HG02885 (cell line): ENCODE measurements around the gene STK33.
A peak's percentile ranks its signal among the peaks of the same experiment; 100 is the strongest.

Experiments used
- ATAC-seq: cut with Tn5 transposase; IDR thresholded peaks from one replicate; pipeline ENCODE4 v1.9.1; 2021; ENCODE audit warnings: mild to moderate bottlenecking; ENCODE audit not compliant: unreplicated experiment, poor library complexity

STK33 gene

GRCh38 chr11:8604078-8604723 lies 10.2 kb upstream of the STK33 start:
- peak; percentile 79 for ATAC-seq

GRCh38 chr11:8603696-8604077 lies 9.7 kb upstream of the STK33 start:
- ATAC-seq, result no peak

GRCh38 chr11:8601376-8602133 lies 7.5 kb upstream of the STK33 start:
- no peak for ATAC-seq

- ATAC-seq, result no peak
Observed at GRCh38 chr11:8598506-8598905, 4.5 kb upstream of the STK33 start.

GRCh38 chr11:8597182-8597581 lies 3.2 kb upstream of the STK33 start:
- ATAC-seq, result no peak

- ATAC-seq, result no peak
Observed at GRCh38 chr11:8596504-8597046, 2.5 kb upstream of the STK33 start.

GRCh38 chr11:8593455-8593854 lies 573 bp downstream of the STK33 start:
- peak; percentile 25 for ATAC-seq

GRCh38 chr11:8587915-8588314 lies 6.1 kb downstream of the STK33 start:
- ATAC-seq, result no peak

- ATAC-seq, result no peak
Observed at GRCh38 chr11:8586805-8587204, 7.2 kb downstream of the STK33 start.

- no peak for ATAC-seq
Observed at GRCh38 chr11:8586184-8586583, 7.8 kb downstream of the STK33 start.

- no peak for ATAC-seq
Observed at GRCh38 chr11:8584511-8584910, 9.5 kb downstream of the STK33 start.

- no peak for ATAC-seq
Observed at GRCh38 chr11:8584082-8584481, 9.9 kb downstream of the STK33 start.

- no peak for ATAC-seq
Observed at GRCh38 chr11:8581300-8581699, 12.7 kb downstream of the STK33 start.

- ATAC-seq, result no peak
Observed at GRCh38 chr11:8577791-8578581, 16.0 kb downstream of the STK33 start.

- ATAC-seq, result no peak
Observed at GRCh38 chr11:8574798-8575197, 19.2 kb downstream of the STK33 start.

GRCh38 chr11:8573777-8574176 lies 20.3 kb downstream of the STK33 start:
- ATAC-seq, result no peak

- ATAC-seq, result peak; percentile 69
Observed at GRCh38 chr11:8567602-8568198, 26.3 kb downstream of the STK33 start.

- ATAC-seq, result no peak
Observed at GRCh38 chr11:8566613-8567210, 27.3 kb downstream of the STK33 start.

GRCh38 chr11:8564526-8564925 lies 29.5 kb downstream of the STK33 start:
- no peak for ATAC-seq

GRCh38 chr11:8561461-8561860 lies 32.6 kb downstream of the STK33 start:
- no peak for ATAC-seq
